ENCODE results near the gene SDK1. TPM values are rescaled to one million over a fixed set of nuclear protein-coding genes. Genes with fewer than 3 reads are reported as not detected.

Gene SDK1
- total RNA-seq, 2 experiments from 2014 or later: 0.25 to 0.78 TPM

- ATAC-seq (no peak), DNase-seq (no peak)
- H3K9me3 Mint-ChIP-seq: no peaks in the 10 kb centered on the region
- POLR2A ChIA-PET: no interaction called here
- CTCF ChIA-PET: no interaction called here
- H3K27me3 Mint-ChIP-seq: peaks cover 6% of the 10 kb centered on the region
- TF ChIP-seq CTCF (IDR thresholded peaks at IDR 0.05): no peak
- H3K4me3 Mint-ChIP-seq: no peak overlapping the region
- no peak overlapping the region for H3K27ac Mint-ChIP-seq
- intact Hi-C loops (cut with micrococcal nuclease): no loop called here
- H3K36me3 Mint-ChIP-seq (ENCODE audit: low read depth): no peaks in the 10 kb centered on the region
- H3K4me1 Mint-ChIP-seq (ENCODE audit: low read depth): no peaks in the 10 kb centered on the region
Observed at GRCh38 chr7:3552499-3552898, 251.4 kb downstream of the SDK1 start.

- ATAC-seq (no peak), DNase-seq (no peak)
- no peak for TF ChIP-seq CTCF (IDR thresholded peaks at IDR 0.05)
- H3K27ac Mint-ChIP-seq: no peak overlapping the region
- no peaks in the 10 kb centered on the region for H3K9me3 Mint-ChIP-seq
- intact Hi-C loops (cut with micrococcal nuclease): no loop called here
- ChIA-PET POLR2A (no interaction called here), CTCF (no interaction called here)
- H3K4me1 Mint-ChIP-seq (ENCODE audit: low read depth): peaks cover 6% of the 10 kb centered on the region
- H3K36me3 Mint-ChIP-seq (ENCODE audit: low read depth): no peaks in the 10 kb centered on the region
- no peak overlapping the region for H3K4me3 Mint-ChIP-seq
- H3K27me3 Mint-ChIP-seq: peaks cover 2% of the 10 kb centered on the region
Observed at GRCh38 chr7:3558400-3558799, 257.3 kb downstream of the SDK1 start.

GRCh38 chr7:3559278-3559677, 258.2 kb downstream of the SDK1 start:
- H3K9me3 Mint-ChIP-seq: no peaks in the 10 kb centered on the region
- no peak for TF ChIP-seq CTCF (IDR thresholded peaks at IDR 0.05)
- DNase-seq (peak; percentile 5), ATAC-seq (no peak)
- CTCF ChIA-PET: no interaction called here
- no peak overlapping the region for H3K27ac Mint-ChIP-seq
- no peak overlapping the region for H3K4me3 Mint-ChIP-seq
- H3K36me3 Mint-ChIP-seq (ENCODE audit: low read depth): no peaks in the 10 kb centered on the region
- no peaks in the 10 kb centered on the region for H3K27me3 Mint-ChIP-seq
- POLR2A ChIA-PET: no interaction called here
- peaks cover 6% of the 10 kb centered on the region for H3K4me1 Mint-ChIP-seq (ENCODE audit: low read depth)
- intact Hi-C loops (cut with micrococcal nuclease): no loop called here

- POLR2A ChIA-PET: interaction anchor here (1.1 kb wide), 1 partner anchor 138 kb away, joined by 3 read pairs; no protein-coding TSS in a partner anchor
- no peak for ATAC-seq
- Mint-ChIP-seq H3K27ac (no peak overlapping the region), H3K9me3 (no peaks in the 10 kb centered on the region), H3K4me3 (no peak overlapping the region), H3K36me3 (ENCODE audit: low read depth) (no peaks in the 10 kb centered on the region), H3K4me1 (ENCODE audit: low read depth) (peaks cover 13% of the 10 kb centered on the region), H3K27me3 (no peaks in the 10 kb centered on the region)
- CTCF ChIA-PET: no interaction called here
- intact Hi-C loops (cut with micrococcal nuclease): no loop called here
- DNase-seq: no peak
- no peak for TF ChIP-seq CTCF (IDR thresholded peaks at IDR 0.05)
Observed at GRCh38 chr7:3560495-3560894, 259.4 kb downstream of the SDK1 start.

GRCh38 chr7:3561932-3562331, 260.9 kb downstream of the SDK1 start:
- intact Hi-C loops (cut with micrococcal nuclease): no loop called here
- Mint-ChIP-seq H3K9me3 (no peaks in the 10 kb centered on the region), H3K36me3 (ENCODE audit: low read depth) (no peaks in the 10 kb centered on the region), H3K27ac (no peak overlapping the region), H3K4me3 (no peak overlapping the region), H3K27me3 (no peaks in the 10 kb centered on the region), H3K4me1 (ENCODE audit: low read depth) (peaks cover 13% of the 10 kb centered on the region)
- POLR2A ChIA-PET: interaction anchor here (1.1 kb wide), 1 partner anchor 139 kb away, joined by 3 read pairs; no protein-coding TSS in a partner anchor
- ATAC-seq: no peak
- no peak for TF ChIP-seq CTCF (IDR thresholded peaks at IDR 0.05)
- CTCF ChIA-PET: interaction anchor here (1.0 to 2.8 kb wide), 2 partner anchors 9 to 111 kb away, joined by 3 to 9 read pairs; no protein-coding TSS in a partner anchor
- DNase-seq: no peak

Data from activated CD8-positive, alpha-beta T cell treated with anti-CD3 and anti-CD28 coated beads for 36 hours (primary cell).